Ovary (tissue), 3 donors: ENCODE results near the gene PARG.

Experiments
- POLR2A ChIP-seq: fragments of 450-650 bp; IDR thresholded peaks from one replicate; pipeline ENCODE4 v1.6.1; 2017; ENCODE audit warnings: antibody characterized with exemption, mild to moderate bottlenecking, moderate library complexity
- TF ChIP-seq, protein P1 (sequence below), 3 donors: fragments of 450-650 bp in 2 of 3; fragments of 200-600 bp in 1 of 3; IDR thresholded peaks; one replicate each; pipeline versions ENCODE4 v1.5.1 to v1.8.0; 2016 to 2022; ENCODE audit warnings: antibody characterized with exemption in 3 of 3, mild to moderate bottlenecking in 1 of 3
- donor health status: DM: no; HTN: no; CAD: no.

DNA sequence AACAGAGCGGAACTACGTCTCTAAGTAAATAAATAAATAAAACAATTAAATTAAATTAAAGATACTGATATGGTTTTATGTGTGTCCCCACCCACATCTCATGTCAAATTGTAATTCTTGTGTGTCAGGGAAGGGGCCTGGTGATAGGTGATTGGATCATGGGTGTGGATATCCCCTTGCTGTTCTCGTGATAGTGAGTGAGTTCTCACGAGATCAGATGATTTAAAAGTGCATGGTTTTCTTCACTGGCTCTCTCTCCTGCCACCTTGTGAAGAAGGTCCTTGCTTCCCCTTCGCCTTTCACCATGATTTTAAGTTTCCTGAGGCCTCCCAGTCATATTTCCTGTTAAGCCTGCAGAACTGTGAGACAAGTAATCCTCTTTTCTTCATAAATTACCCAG is 150.7 kb downstream of the PARG start:
- TF ChIP-seq POLR2A = no peak
- TF ChIP-seq, protein P1, sequence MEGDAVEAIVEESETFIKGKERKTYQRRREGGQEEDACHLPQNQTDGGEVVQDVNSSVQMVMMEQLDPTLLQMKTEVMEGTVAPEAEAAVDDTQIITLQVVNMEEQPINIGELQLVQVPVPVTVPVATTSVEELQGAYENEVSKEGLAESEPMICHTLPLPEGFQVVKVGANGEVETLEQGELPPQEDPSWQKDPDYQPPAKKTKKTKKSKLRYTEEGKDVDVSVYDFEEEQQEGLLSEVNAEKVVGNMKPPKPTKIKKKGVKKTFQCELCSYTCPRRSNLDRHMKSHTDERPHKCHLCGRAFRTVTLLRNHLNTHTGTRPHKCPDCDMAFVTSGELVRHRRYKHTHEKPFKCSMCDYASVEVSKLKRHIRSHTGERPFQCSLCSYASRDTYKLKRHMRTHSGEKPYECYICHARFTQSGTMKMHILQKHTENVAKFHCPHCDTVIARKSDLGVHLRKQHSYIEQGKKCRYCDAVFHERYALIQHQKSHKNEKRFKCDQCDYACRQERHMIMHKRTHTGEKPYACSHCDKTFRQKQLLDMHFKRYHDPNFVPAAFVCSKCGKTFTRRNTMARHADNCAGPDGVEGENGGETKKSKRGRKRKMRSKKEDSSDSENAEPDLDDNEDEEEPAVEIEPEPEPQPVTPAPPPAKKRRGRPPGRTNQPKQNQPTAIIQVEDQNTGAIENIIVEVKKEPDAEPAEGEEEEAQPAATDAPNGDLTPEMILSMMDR (IDR thresholded peaks at IDR 0.05) = no peak
